Measurements from ENCODE around the gene ATP8A2. TPM values are rescaled to one million over a fixed set of nuclear protein-coding genes. Genes with fewer than 3 reads are reported as not detected.

The ATP8A2 gene
- total and polyA plus RNA-seq, 2 of the 8 experiments (the other 6 are each of a cell fraction or from before 2014, with no cell fraction given) = 2.4 to 8.3 TPM

GRCh38 chr13:25966086-25966485, 594.3 kb downstream of the ATP8A2 start:
- Histone ChIP-seq H3K27me3 (replicated peaks in 1 of 4; ENCODE audit: control insufficient read depth in 3 of 4, extremely low read depth in 1 of 4, insufficient read depth in 3 of 4, low read length in 3 of 4) (peaks cover 0 to 4% (median 2%) of the 10 kb centered on the region in 4 experiments; a peak in 4 of 7 replicates), H4K5ac (ENCODE audit: insufficient read length, low read depth, low read length) (no peak overlapping the region), H3K36me3 (ENCODE audit: control insufficient read depth in 2 of 4, insufficient read depth in 4 of 4, low read length in 3 of 4) (no peaks in the 10 kb centered on the region), H3K56ac (replicated peaks; ENCODE audit: insufficient read length, low read depth, low read length) (no peak overlapping the region), H3K79me1 (ENCODE audit: low read depth, low read length) (no peaks in the 10 kb centered on the region), H2BK12ac (ENCODE audit: low read depth, low read length) (no peak overlapping the region), H4K91ac (replicated peaks; ENCODE audit: insufficient read length, low read length) (no peak overlapping the region), H3K4me2 (ENCODE audit: insufficient read depth in 1 of 2, low read depth in 2 of 2, low read length in 2 of 2) (no peak overlapping the region), H4K20me1 (replicated peaks in 1 of 2; ENCODE audit: control insufficient read depth in 1 of 2, insufficient read depth in 2 of 2, low read length in 2 of 2) (no peaks in the 10 kb centered on the region), H3K23me2 (ENCODE audit: low read depth, low read length) (no peaks in the 10 kb centered on the region), H3K23ac (ENCODE audit: insufficient read length) (no peak overlapping the region), H4K8ac (ENCODE audit: extremely low read depth, insufficient read depth, low read length) (no peak overlapping the region), H3K18ac (ENCODE audit: extremely low read depth, low read length) (no peak overlapping the region), H2AK5ac (ENCODE audit: low read depth, low read length) (no peak overlapping the region), H2BK20ac (ENCODE audit: low read length) (no peak overlapping the region), H2BK120ac (replicated peaks; ENCODE audit: low read depth, low read length) (no peak overlapping the region), H3K14ac (ENCODE audit: insufficient read length) (no peak overlapping the region), H3K9me3 (ENCODE audit: insufficient read depth in 2 of 2, low read depth in 1 of 2, low read length in 1 of 2) (no peaks in the 10 kb centered on the region), H3K4me3 (ENCODE audit: extremely low read depth in 1 of 4, insufficient read depth in 2 of 4, low read depth in 3 of 4, low read length in 4 of 4) (no peak overlapping the region), H3K79me2 (ENCODE audit: control insufficient read depth in 1 of 2, insufficient read depth in 2 of 2, low read length in 2 of 2) (no peaks in the 10 kb centered on the region), H3K4me1 (replicated peaks in 1 of 4; ENCODE audit: control insufficient read depth in 3 of 4, insufficient read depth in 4 of 4, low read length in 3 of 4) (peaks cover 3 to 10% (median 8%) of the 10 kb centered on the region in 4 experiments; a peak in 5 of 7 replicates), H2BK15ac (ENCODE audit: low read length) (no peak overlapping the region), H2AFZ (ENCODE audit: low read length) (no peak overlapping the region), H2BK5ac (ENCODE audit: low read depth, low read length) (no peak overlapping the region), H3K9ac (replicated peaks in 1 of 4; ENCODE audit: extremely low read depth in 1 of 4, low read depth in 3 of 4, low read length in 3 of 4) (no peak overlapping the region), H3K27ac (ENCODE audit: low read depth, low read length) (no peak overlapping the region), H3K4ac (replicated peaks; ENCODE audit: insufficient read length, low read depth, low read length) (no peak overlapping the region)
- no peak for DNase-seq (ENCODE audit: low read depth in 1 of 2, low spot score in 2 of 2)
- POLR2A ChIA-PET (ENCODE audit: partially characterized antibody) = interaction anchor here (1.7 kb wide), 1 partner anchor 86 kb away, joined by 3 read pairs; the partner anchor contains the start of gene SHISA2
- 85% methylated on average over 4 of the region's 4 CpGs; no CpG with 5 or more reads in 1 of the 2 experiments for WGBS, 2 experiments (ENCODE audit: extremely low coverage in 1 of 2, insufficient coverage in 1 of 2, insufficient read length in 1 of 2, insufficient replicate concordance in 2 of 2, low coverage in 1 of 2, low lambda C conversion rate in 2 of 2, missing lambda C conversion rate in 1 of 2)
- FAIRE-seq = no peak
- CTCF ChIA-PET (ENCODE audit: partially characterized antibody) = no interaction called here
- TF ChIP-seq GABPA (IDR thresholded peaks at IDR 0.05; ENCODE audit: borderline replicate concordance, insufficient read depth, low read length) = no peak
- TF ChIP-seq CTBP2 (IDR thresholded peaks at IDR 0.05; ENCODE audit: borderline replicate concordance, insufficient read depth, insufficient read length, low read length) = no peak
- no peak for TF ChIP-seq POLR2AphosphoS5 (IDR thresholded peaks at IDR 0.05; ENCODE audit: low read depth, low read length)
- no peak for TF ChIP-seq SRF (IDR thresholded peaks at IDR 0.05; ENCODE audit: low read depth, low read length)

Measured in H1 (cell line).